H1 (cell line): Measurements from ENCODE around the gene SLMAP. TPM values are rescaled to one million over a fixed set of nuclear protein-coding genes. Genes with fewer than 3 reads are reported as not detected.

Experiments used
- CTCF ChIA-PET: fragments of 300-600 bp; sonication (Branson Sonifier 250); formaldehyde crosslinking; loops from one replicate; lab custom pipeline; 2021; ENCODE audit not compliant: partially characterized antibody; lab: Charles Lee
- POLR2A ChIA-PET: fragments of 300-600 bp; sonication (Branson Sonifier 250); formaldehyde crosslinking; loops from one replicate; lab custom pipeline; 2021; ENCODE audit warnings: inconsistent platforms; ENCODE audit not compliant: partially characterized antibody; lab: Charles Lee
- DNase-seq, 2 experiments: peaks; one replicate each; pipeline versions ENCODE4 v3.0.0 to v3.0.0-alpha.2; 2010 to 2022; ENCODE audit warnings: low spot score in 2 of 2, low read depth in 1 of 2, mixed read lengths in 1 of 2
- FAIRE-seq: peaks from 2 replicates; lab custom pipeline; 2011; peaks lifted over from hg19 to GRCh38; lab: Jason Lieb, UNC
- H2AFZ ChIP-seq: 2 replicates; pipeline ENCODE4 v1.8.1; 2012; ENCODE audit warnings: low read length, inconsistent platforms
- H2AK5ac ChIP-seq: 2 replicates; pipeline ENCODE4 v1.6.1; 2013; ENCODE audit warnings: low read depth, low read length
- H2BK120ac ChIP-seq: replicated peaks from 2 replicates; pipeline ENCODE3; 2013; ENCODE audit warnings: low read depth, low read length, inconsistent platforms
- H2BK12ac ChIP-seq: 2 replicates; pipeline ENCODE4 v1.6.1; 2013; ENCODE audit warnings: low read depth, low read length
- H2BK15ac ChIP-seq: 2 replicates; pipeline ENCODE4 v1.6.1; 2013; ENCODE audit warnings: low read length
- H2BK20ac ChIP-seq: 2 replicates; pipeline ENCODE4 v1.6.1; 2013; ENCODE audit warnings: low read length
- H2BK5ac ChIP-seq: 2 replicates; pipeline ENCODE4 v1.6.1; 2013; ENCODE audit warnings: low read depth, low read length
- H3K14ac ChIP-seq: 2 replicates; pipeline ENCODE4 v1.6.1; 2013; ENCODE audit warnings: inconsistent platforms; ENCODE audit not compliant: insufficient read length
- H3K18ac ChIP-seq: 2 replicates; pipeline ENCODE4 v1.6.1; 2013; ENCODE audit warnings: low read length; ENCODE audit errors: extremely low read depth
- H3K23ac ChIP-seq: 2 replicates; pipeline ENCODE4 v1.6.1; 2013; ENCODE audit warnings: inconsistent platforms; ENCODE audit not compliant: insufficient read length
- H3K23me2 ChIP-seq: 2 replicates; pipeline ENCODE4 v1.6.1; 2013; ENCODE audit warnings: low read depth, low read length
- H3K27ac ChIP-seq: 2 replicates; pipeline ENCODE4 v1.6.1; 2011; ENCODE audit warnings: low read depth, low read length, inconsistent platforms
- H3K27me3 ChIP-seq, 4 experiments: replicated peaks in 1 of 4; 1 replicate in 1 of 4; 2 replicates in 3 of 4; pipeline versions ENCODE4 v1.6.1 to v1.8.1; 2011 to 2013; ENCODE audit warnings: low read length in 3 of 4, mild to moderate bottlenecking in 3 of 4, inconsistent platforms in 2 of 4, mixed read lengths in 2 of 4, moderate library complexity in 1 of 4; ENCODE audit not compliant: control insufficient read depth in 3 of 4, insufficient read depth in 3 of 4; ENCODE audit errors: extremely low read depth in 1 of 4
- H3K36me3 ChIP-seq, 4 experiments: 2 replicates each; pipeline versions ENCODE4 v1.6.1 to v1.8.1; 2011 to 2013; ENCODE audit warnings: mild to moderate bottlenecking in 4 of 4, low read length in 3 of 4, moderate library complexity in 2 of 4, control low read depth in 1 of 4, inconsistent platforms in 1 of 4; ENCODE audit not compliant: insufficient read depth in 4 of 4, control insufficient read depth in 2 of 4
- H3K4ac ChIP-seq: replicated peaks from 2 replicates; pipeline ENCODE3; 2013; ENCODE audit warnings: low read length, low read depth, mixed read lengths, inconsistent platforms; ENCODE audit not compliant: insufficient read length
- H3K4me1 ChIP-seq, 4 experiments: replicated peaks in 1 of 4; 1 replicate in 1 of 4; 2 replicates in 3 of 4; pipeline versions ENCODE4 v1.6.1 to v1.8.1; 2011 to 2013; ENCODE audit warnings: low read length in 3 of 4, inconsistent platforms in 2 of 4, mixed read lengths in 1 of 4; ENCODE audit not compliant: insufficient read depth in 4 of 4, control insufficient read depth in 3 of 4
- H3K4me2 ChIP-seq, 2 experiments: 2 replicates each; pipeline versions ENCODE4 v1.6.1 to v1.8.1; 2011 to 2013; ENCODE audit warnings: low read depth in 2 of 2, low read length in 2 of 2, control low read depth in 1 of 2, inconsistent platforms in 1 of 2, mild to moderate bottlenecking in 1 of 2; ENCODE audit not compliant: insufficient read depth in 1 of 2
- H3K4me3 ChIP-seq, 4 experiments: fragments of 200-600, 300-600 bp in 1 of 4; sonication (generic), shearing (Covaris generic), sonication (Bioruptor Twin) in 1 of 4; 2 replicates each; pipeline versions ENCODE4 v1.5.1 to v1.8.1; 2011 to 2016; ENCODE audit warnings: low read length in 4 of 4, low read depth in 3 of 4, control low read depth in 2 of 4, inconsistent platforms in 2 of 4, mild to moderate bottlenecking in 2 of 4, mixed read lengths in 1 of 4, moderate library complexity in 1 of 4; ENCODE audit not compliant: insufficient read depth in 2 of 4; ENCODE audit errors: extremely low read depth in 1 of 4
- H3K56ac ChIP-seq: replicated peaks from 2 replicates; pipeline ENCODE3; 2013; ENCODE audit warnings: low read depth, mild to moderate bottlenecking, mixed read lengths, low read length, inconsistent platforms; ENCODE audit not compliant: insufficient read length
- H3K79me1 ChIP-seq: 2 replicates; pipeline ENCODE4 v1.6.1; 2013; ENCODE audit warnings: low read depth, low read length, control low read depth
- H3K79me2 ChIP-seq, 2 experiments: 2 replicates each; pipeline versions ENCODE4 v1.6.1 to v1.8.1; 2012 to 2013; ENCODE audit warnings: low read length in 2 of 2, mild to moderate bottlenecking in 2 of 2, inconsistent platforms in 1 of 2; ENCODE audit not compliant: insufficient read depth in 2 of 2, control insufficient read depth in 1 of 2
- H3K9ac ChIP-seq, 4 experiments: replicated peaks in 1 of 4; 1 replicate in 1 of 4; 2 replicates in 3 of 4; pipeline versions ENCODE4 v1.6.1 to v1.8.1; 2011 to 2013; ENCODE audit warnings: low read depth in 3 of 4, low read length in 3 of 4, control low read depth in 2 of 4, mild to moderate bottlenecking in 2 of 4, moderate library complexity in 2 of 4, inconsistent platforms in 1 of 4; ENCODE audit errors: extremely low read depth in 1 of 4
- H3K9me3 ChIP-seq, 2 experiments: 2 replicates each; pipeline versions ENCODE4 v1.6.1 to v1.8.1; 2012 to 2013; ENCODE audit warnings: mild to moderate bottlenecking in 2 of 2, moderate library complexity in 2 of 2, control low read depth in 1 of 2, inconsistent platforms in 1 of 2, low read depth in 1 of 2, low read length in 1 of 2, mixed read lengths in 1 of 2; ENCODE audit not compliant: insufficient read depth in 2 of 2
- H4K20me1 ChIP-seq, 2 experiments: replicated peaks in 1 of 2; 2 replicates each; pipeline versions ENCODE3 to v1.8.1; 2011 to 2013; ENCODE audit warnings: inconsistent platforms in 2 of 2, low read length in 2 of 2, mild to moderate bottlenecking in 1 of 2; ENCODE audit not compliant: insufficient read depth in 2 of 2, control insufficient read depth in 1 of 2
- H4K5ac ChIP-seq: 2 replicates; pipeline ENCODE4 v1.6.1; 2013; ENCODE audit warnings: low read length, low read depth, mixed read lengths, inconsistent platforms; ENCODE audit not compliant: insufficient read length
- H4K8ac ChIP-seq: 2 replicates; pipeline ENCODE4 v1.8.0; 2013; ENCODE audit warnings: mild to moderate bottlenecking, moderate library complexity, low read length, inconsistent platforms; ENCODE audit not compliant: insufficient read depth; ENCODE audit errors: extremely low read depth
- H4K91ac ChIP-seq: replicated peaks from 2 replicates; pipeline ENCODE3; 2013; ENCODE audit warnings: low read length, mixed read lengths, inconsistent platforms; ENCODE audit not compliant: insufficient read length
- BACH1 ChIP-seq: IDR thresholded peaks from 2 replicates; pipeline ENCODE4 v1.6.1; 2012; ENCODE audit warnings: low read length, improper control_type of control experiment
- BCL11A ChIP-seq, 2 experiments: IDR thresholded peaks; one replicate each; pipeline ENCODE4 v1.6.1; 2011; ENCODE audit warnings: low read depth in 2 of 2, low read length in 2 of 2, mild to moderate bottlenecking in 2 of 2
- CEBPB ChIP-seq: IDR thresholded peaks from 2 replicates; pipeline ENCODE4 v1.6.1; 2012; ENCODE audit warnings: low read depth, low read length
- RFX5 ChIP-seq: IDR thresholded peaks from 2 replicates; pipeline ENCODE4 v1.6.1; 2011; ENCODE audit warnings: low read depth, low read length, improper control_type of control experiment, borderline replicate concordance
- SIX5 ChIP-seq: IDR thresholded peaks from 2 replicates; pipeline ENCODE4 v1.6.1; 2011; ENCODE audit warnings: mild to moderate bottlenecking, low read depth, low read length
- SRF ChIP-seq: IDR thresholded peaks from 2 replicates; pipeline ENCODE4 v1.6.1; 2011; ENCODE audit warnings: mild to moderate bottlenecking, low read depth, low read length, moderate library complexity
- TAF7 ChIP-seq: optimal IDR thresholded peaks from 2 replicates; pipeline ENCODE3; 2011; ENCODE audit warnings: low read depth, mild to moderate bottlenecking, inconsistent platforms, low read length, moderate library complexity, borderline replicate concordance
- TCF12 ChIP-seq: IDR thresholded peaks from 2 replicates; pipeline ENCODE4 v1.6.1; 2011; ENCODE audit warnings: low read depth, mild to moderate bottlenecking, low read length
- ZNF274 ChIP-seq: IDR thresholded peaks from 2 replicates; pipeline ENCODE4 v1.7.0; 2012; ENCODE audit warnings: low read length, borderline replicate concordance; ENCODE audit errors: extremely low read depth
- WGBS, 2 experiments: shearing (Covaris generic) in 1 of 2; methylation state at CpG; one replicate each; pipeline versions ENCODE4 v1.1.6 to v1.1.7; 2013 to 2015; ENCODE audit warnings: low lambda C conversion rate in 2 of 2, mixed read lengths in 2 of 2, inconsistent platforms in 1 of 2, low coverage in 1 of 2, missing lambda C conversion rate in 1 of 2; ENCODE audit not compliant: insufficient replicate concordance in 2 of 2, insufficient coverage in 1 of 2, insufficient read length in 1 of 2; ENCODE audit errors: extremely low coverage in 1 of 2, missing lambda C conversion rate in 1 of 2; 5-methylcytosine and 5-hydroxymethylcytosine counted together
- polyA plus RNA-seq, 7 experiments: library from polyadenylated mRNA; depleted of rRNA in 3 of 7; stranded (reverse) in 5 of 7; unstranded in 2 of 7; fragments of >200 nt in 5 of 7; fragments of 200-250 nt in 2 of 7; gene quantifications; 1 replicate in 5 of 7; 2 replicates in 1 of 7; 4 replicates in 1 of 7; pipeline versions ENCODE4 v1.2.1 to v1.2.3, GENCODE V29; 2011 to 2013; ENCODE audit warnings: missing spikeins in 2 of 7, mixed read lengths in 2 of 7
- total RNA-seq: library from RNA; stranded (reverse); fragmentation: NEBNext Ultra II Directional; extraction: Animal tissue kit (Norgen Biotek cat#: 25700); gene quantifications from 2 replicates; pipeline ENCODE4 v1.2.1, GENCODE V29; 2021

Gene SLMAP
- total and polyA plus RNA-seq, 2 of the 8 experiments (the other 6 are each of a cell fraction or from before 2014, with no cell fraction given), result 13.6 to 70.4 TPM

DNA sequence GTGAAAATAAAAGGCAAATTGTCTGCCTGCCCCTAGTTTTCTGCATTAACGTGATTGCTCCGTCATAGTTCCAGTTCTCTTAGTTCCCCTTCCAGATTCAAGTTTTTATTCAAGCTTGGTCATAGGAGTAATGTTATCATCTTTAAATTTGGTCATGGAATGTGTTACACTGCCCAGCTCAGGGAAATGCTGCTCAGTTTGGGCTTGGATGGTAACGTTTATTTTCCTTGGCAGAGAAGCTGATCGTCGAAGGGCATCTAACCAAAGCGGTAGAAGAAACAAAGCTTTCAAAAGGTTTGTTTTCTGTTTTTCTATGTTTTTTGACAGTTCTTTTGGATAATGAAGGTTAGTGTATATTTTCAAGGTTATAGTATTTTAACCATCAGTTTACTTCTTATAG, 133.7 kb downstream of the SLMAP start:
- H3K4me3 ChIP-seq, result no peak overlapping the region
- CTCF ChIA-PET, result interaction anchor here (0.5 kb wide), 1 partner anchor 246 kb away, joined by 3 read pairs; no protein-coding TSS in a partner anchor
- H3K18ac ChIP-seq, result no peak overlapping the region
- no peaks in the 10 kb centered on the region for H3K9me3 ChIP-seq
- no peak overlapping the region for H3K23ac ChIP-seq
- no peaks in the 10 kb centered on the region; a peak in 1 of 8 replicates for H3K36me3 ChIP-seq
- H4K20me1 ChIP-seq, result no peaks in the 10 kb centered on the region
- H3K23me2 ChIP-seq, result no peaks in the 10 kb centered on the region; the same call in 1 of the 2 replicates
- H3K4me1 ChIP-seq, result no peaks in the 10 kb centered on the region
- TF ChIP-seq ZNF274 (no peak), SRF (no peak), RFX5 (no peak), TCF12 (no peak), SIX5 (no peak), BACH1 (no peak), TAF7 (no peak), BCL11A (IDR thresholded peaks at IDR 0.05; ENCODE audit: low read depth in 2 of 2, low read length in 2 of 2) (no peak), CEBPB (no peak)
- TF ChIP-seq, all 59 proteins: peak for 0
- no peak overlapping the region for H4K91ac ChIP-seq
- H2BK12ac ChIP-seq, result no peak overlapping the region
- no peak overlapping the region for H4K5ac ChIP-seq
- no peaks in the 10 kb centered on the region for H3K27me3 ChIP-seq
- H2BK15ac ChIP-seq, result no peak overlapping the region
- no peak overlapping the region for H2BK120ac ChIP-seq
- H3K56ac ChIP-seq, result no peak overlapping the region
- POLR2A ChIA-PET, result no interaction called here
- H3K79me2 ChIP-seq, result no peaks in the 10 kb centered on the region
- DNase-seq (no peak), FAIRE-seq (no peak)
- H2BK5ac ChIP-seq, result no peak overlapping the region
- H3K27ac ChIP-seq, result no peak overlapping the region
- H3K79me1 ChIP-seq, result no peaks in the 10 kb centered on the region
- no peak overlapping the region for H2AFZ ChIP-seq
- H2AK5ac ChIP-seq, result no peak overlapping the region
- H3K4me2 ChIP-seq, result no peak overlapping the region
- no peak overlapping the region for H3K9ac ChIP-seq
- no peak overlapping the region for H2BK20ac ChIP-seq
- H3K14ac ChIP-seq, result no peak overlapping the region
- no peak overlapping the region for H3K4ac ChIP-seq
- 96% methylated on average over 6 of the region's 6 CpGs; no CpG with 5 or more reads in 1 of the 2 experiments for WGBS, 2 experiments
- no peak overlapping the region for H4K8ac ChIP-seq
